Activated T-cell treated with anti-CD3 and anti-CD28 coated beads, Interleukin-2, amount 50 U/mL, for 48 hours (primary cell): Measurements from ENCODE around the gene WWP2.

ENCODE experiments used
- DNase-seq, 2 experiments: peaks; one replicate each; pipeline ENCODE4 v3.0.0-alpha.2; 2020

Gene WWP2

GRCh38 chr16:69893106-69893505 lies 131.0 kb downstream of the WWP2 start:
- DNase-seq: no peak

GRCh38 chr16:69894676-69895075 lies 132.5 kb downstream of the WWP2 start:
- DNase-seq: no peak

GRCh38 chr16:69903865-69904415 lies 141.8 kb downstream of the WWP2 start:
- no peak for DNase-seq

- no peak for DNase-seq
These were observed 142.5 kb downstream of the WWP2 start for GRCh38 chr16:69904495-69905170.

GRCh38 chr16:69905171-69905555 lies 143.0 kb downstream of the WWP2 start:
- no peak for DNase-seq

- no peak for DNase-seq
These were observed 144.8 kb downstream of the WWP2 start for GRCh38 chr16:69906838-69907401.

- no peak for DNase-seq
These were observed 146.9 kb downstream of the WWP2 start for GRCh38 chr16:69909043-69909442.

- no peak for DNase-seq
These were observed 147.6 kb downstream of the WWP2 start for GRCh38 chr16:69909760-69910159.

- DNase-seq: no peak
These were observed 148.8 kb downstream of the WWP2 start for GRCh38 chr16:69910964-69911363.

GRCh38 chr16:69916462-69916861 lies 154.3 kb downstream of the WWP2 start:
- DNase-seq: no peak

GRCh38 chr16:69917311-69917710 lies 155.2 kb downstream of the WWP2 start:
- no peak for DNase-seq

- DNase-seq: no peak
These were observed 155.6 kb downstream of the WWP2 start for GRCh38 chr16:69917739-69918138.

- DNase-seq: no peak
These were observed 156.1 kb downstream of the WWP2 start for GRCh38 chr16:69918241-69918640.

GRCh38 chr16:69921127-69921526 lies 159.0 kb downstream of the WWP2 start:
- no peak for DNase-seq

GRCh38 chr16:69922200-69922599 lies 160.1 kb downstream of the WWP2 start:
- DNase-seq: no peak

GRCh38 chr16:69924041-69924775 lies 162.1 kb downstream of the WWP2 start:
- no peak for DNase-seq

- no peak for DNase-seq
These were observed 162.7 kb downstream of the WWP2 start for GRCh38 chr16:69924777-69925191.

GRCh38 chr16:69925311-69925710 lies 163.2 kb downstream of the WWP2 start:
- no peak for DNase-seq

GRCh38 chr16:69926241-69926640 lies 164.1 kb downstream of the WWP2 start:
- no peak for DNase-seq

GRCh38 chr16:69927056-69927757 lies 165.1 kb downstream of the WWP2 start:
- no peak for DNase-seq

- DNase-seq: no peak
These were observed 166.8 kb downstream of the WWP2 start for GRCh38 chr16:69928856-69929400.

GRCh38 chr16:69929480-69929879 lies 167.3 kb downstream of the WWP2 start:
- DNase-seq: no peak
